NCI-H2196 (cell line): ENCODE data around the gene RCVRN.
"Not testable (repeated sequence)": the region's sequence is repeated elsewhere in the genome, so short reads cannot be mapped to it uniquely, and the experiment has no call there.

Experiments
- DNase-seq: peaks from one replicate; lab custom pipeline; 2025; ENCODE audit not compliant: unreplicated experiment; lab: John Stamatoyannopoulos, UW

Gene RCVRN

DNA sequence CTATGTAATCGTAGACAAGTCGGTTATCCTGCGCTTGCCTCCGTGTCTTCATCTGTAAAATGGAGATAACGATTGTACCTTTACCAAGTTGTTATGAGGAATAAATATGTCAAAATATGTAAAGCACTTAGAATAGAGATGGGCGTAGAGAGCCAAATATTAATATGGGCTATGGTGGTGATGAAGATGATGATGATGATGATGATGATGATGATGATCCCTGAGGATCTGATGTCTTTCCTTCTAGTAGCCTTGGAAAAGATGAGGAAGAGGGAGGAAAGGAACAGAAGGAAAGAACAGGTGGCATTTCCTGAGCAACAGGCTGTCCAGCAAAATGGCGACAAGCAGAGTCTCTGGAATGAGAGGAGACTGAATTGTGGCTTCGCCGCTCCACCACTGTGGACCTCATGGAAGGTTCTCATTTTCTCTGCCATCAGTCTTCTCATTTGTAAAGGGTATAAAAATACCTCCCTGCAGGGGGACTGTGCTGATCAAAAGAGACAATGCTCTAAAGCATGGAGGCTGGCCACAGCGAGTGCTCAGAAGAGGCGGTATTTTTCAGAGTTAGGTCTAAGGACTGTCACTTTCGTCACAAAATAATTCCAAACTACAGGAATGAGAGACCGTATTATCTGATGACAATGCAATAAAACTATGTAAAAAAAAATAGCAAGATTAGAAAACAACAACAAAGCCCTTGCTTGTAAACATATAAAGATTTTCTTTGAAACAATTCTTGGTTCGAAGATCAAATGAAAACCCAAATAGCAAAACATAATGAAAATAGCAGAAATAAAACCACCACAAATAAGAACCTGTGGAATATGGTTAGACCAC is 17.2 kb upstream of the RCVRN start:
- DNase-seq, result no peak

DNA sequence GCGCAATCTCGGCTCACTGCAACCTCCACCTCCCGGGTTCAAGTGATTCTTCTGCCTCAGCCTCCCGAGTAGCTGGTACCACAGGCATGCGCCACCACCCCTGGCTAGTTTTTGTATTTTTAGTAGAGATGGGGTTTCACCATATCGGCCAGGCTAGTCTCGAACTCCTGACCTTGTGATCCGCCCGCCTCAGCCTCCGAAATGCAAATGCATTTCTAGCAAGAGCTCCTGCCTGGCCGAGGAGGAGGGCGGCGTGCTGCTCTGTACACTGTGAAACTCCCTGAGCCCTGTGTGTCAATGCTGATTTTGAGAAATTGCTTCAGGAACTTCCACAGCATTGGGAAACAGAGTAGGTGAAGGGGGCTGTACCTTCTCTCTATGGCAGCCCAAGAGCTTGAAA is 16.1 kb upstream of the RCVRN start:
- DNase-seq, result not testable (repeated sequence)

DNA sequence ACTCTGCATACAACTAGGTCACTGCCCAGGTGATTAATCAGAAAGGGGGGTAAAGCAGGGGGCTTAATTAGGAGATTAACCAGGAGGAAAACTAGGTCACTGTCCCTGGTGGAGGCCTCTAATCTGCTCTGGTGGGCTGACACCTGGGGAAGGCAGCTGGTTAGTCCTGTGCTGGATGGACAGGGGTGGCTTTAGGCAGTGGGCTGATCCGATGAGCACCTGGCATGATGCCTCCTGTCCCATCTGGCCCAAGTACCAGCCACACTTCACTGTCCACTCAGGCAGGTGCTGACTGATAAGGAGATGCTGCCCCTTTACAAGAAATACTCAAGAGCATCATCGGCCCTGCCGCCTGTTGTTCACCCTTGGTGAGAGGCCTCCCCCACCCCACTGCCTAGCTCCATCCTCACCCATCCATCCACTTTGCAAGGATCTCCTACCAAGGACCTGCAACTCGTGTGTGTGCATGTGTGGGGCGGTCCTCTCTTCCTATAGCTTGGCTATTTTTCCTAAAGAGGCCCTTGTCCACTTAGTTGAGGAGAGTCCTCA is 13.8 kb upstream of the RCVRN start:
- DNase-seq, result no peak

DNA sequence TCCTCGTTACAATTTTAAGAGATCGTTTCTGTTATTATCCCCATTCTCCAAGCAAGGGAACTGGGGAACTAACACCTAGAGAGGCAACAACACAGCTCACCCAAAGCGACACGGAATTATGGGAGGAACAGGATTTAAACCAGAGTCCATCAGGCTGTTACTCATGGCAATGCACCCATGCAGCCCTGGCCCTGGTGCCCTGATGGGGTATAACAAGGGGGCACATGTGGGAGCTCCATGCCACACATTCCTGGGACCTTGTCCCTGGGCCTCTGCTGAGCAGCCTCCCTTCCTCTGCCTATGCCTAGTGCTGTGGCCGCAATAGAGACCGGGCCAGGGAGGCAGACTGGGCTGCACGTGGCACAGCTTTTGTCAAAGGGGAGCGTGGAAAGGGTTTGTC is 13.3 kb upstream of the RCVRN start:
- no peak for DNase-seq

DNA sequence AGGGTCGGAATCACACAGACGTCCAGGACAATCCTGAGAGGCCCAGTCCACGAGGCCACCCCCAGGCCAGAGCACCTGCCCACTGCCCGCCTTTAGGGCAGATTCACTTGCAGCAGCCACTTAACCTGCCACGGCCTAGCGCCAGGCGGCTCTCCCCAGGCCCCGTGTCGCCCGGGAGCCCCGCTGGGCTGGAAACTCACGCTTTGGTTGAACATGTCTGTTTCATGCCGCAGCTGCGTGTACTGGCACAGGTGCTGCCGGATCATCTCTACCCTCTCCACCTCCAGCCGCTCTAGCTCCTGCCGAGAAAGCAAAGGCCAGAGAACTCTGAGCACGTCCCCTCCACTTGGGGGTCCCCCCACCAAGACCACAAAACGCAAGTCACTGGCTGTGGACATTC is 12.7 kb upstream of the RCVRN start:
- no peak for DNase-seq

DNA sequence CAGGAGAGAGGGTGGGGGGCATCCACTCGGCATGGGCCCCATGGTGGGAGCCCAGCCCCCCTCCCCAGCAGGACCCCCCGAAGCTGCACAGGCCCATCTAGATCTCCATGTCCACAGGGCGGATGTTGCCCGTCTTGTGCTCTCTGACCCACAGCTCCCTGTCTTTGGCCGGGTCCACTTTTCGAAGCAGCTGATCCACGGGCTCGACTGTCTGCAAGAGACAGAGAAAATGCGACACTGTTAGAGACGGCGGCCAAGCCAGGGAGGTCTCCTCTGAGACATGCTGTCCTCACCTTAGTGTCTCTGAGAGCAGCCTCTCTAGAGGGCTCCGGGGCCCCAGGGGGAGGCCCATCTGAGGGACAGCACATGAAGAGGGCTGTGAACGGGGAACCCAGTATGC is 12.1 kb upstream of the RCVRN start:
- DNase-seq, result no peak

DNA sequence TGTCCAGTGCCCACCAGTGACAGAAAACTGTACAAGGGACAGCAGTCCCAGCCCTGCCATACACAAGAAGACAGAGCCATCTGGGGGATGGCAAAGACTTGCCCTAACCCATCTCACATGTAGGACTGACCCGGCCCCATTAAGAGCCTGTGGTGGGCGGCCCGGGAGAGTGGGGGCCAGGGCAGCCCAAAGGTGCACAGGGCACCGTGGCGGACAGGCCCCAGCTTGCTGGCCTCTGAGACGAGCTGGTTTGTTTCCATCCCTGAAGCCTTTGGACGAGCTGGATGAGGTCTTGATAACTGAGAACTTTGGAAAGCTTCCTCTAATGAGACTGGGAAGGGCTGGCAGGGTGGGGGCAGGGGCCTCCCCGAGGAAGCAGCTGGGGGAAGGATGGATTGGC is 11.0 kb upstream of the RCVRN start:
- DNase-seq, result no peak

DNA sequence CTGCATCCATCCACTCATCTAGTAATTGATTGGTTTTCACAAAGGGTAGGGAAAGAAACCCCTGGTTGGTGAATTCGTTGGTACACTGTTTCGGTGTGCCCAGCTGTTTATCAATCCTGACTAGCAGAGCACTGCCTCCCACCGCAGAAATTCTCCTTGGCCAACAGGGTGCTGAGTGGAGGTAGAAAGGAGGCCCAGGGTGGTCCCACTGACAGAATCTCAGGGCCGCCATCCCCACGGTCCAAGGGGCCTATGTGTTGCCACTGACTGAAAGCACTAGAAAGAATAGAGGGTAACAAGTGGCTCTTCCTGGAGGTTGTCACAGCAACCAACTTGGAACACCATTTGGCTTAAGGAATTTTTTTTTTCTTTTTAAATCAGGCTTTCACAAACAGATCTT is 8.4 kb upstream of the RCVRN start:
- no peak for DNase-seq

DNA sequence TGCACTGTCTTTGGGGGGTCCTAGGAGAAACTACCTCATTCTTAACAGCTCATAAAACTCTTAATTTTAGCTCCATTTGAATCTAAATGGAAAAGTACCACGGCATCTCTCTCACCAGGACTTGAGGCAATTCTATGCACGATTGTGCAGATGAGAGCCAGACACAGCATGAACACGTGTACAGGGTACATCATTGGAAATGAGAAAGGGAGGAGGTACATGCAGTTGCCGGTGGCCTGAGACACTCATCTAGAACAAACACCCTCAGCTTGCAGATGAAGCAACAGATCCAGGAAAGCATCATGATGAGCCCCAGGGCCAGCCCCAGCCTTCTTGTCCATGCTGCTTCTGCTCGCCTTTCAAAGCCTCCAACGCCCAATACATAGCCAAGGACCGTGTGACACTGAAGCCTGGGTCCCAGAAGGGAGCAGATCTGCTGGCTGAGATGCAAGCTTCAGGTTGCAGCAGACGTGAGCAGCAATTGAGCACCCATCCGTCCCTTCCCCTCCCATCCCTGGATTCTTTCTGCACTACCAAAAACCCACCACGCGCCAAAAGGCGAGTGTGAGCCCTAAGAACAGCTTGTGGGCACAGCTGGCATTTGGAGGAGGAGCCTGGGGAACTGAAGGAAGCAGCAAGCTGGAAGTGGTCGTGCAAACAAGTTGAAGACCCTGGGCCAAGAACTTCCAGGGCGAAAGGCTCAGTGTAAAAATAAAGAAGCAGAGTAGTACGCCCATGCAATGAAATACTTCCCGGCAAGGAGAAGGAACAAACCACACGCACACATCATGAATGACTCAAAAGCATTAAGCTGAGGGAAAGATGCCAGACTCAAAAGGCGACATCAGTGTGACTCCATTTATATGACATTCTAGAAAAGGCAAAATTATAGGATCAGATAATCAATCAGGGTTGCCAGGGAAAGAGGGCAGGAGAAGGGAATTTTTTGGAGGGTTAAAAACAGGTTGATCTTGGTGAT is 7.3 kb upstream of the RCVRN start:
- DNase-seq, result no peak

DNA sequence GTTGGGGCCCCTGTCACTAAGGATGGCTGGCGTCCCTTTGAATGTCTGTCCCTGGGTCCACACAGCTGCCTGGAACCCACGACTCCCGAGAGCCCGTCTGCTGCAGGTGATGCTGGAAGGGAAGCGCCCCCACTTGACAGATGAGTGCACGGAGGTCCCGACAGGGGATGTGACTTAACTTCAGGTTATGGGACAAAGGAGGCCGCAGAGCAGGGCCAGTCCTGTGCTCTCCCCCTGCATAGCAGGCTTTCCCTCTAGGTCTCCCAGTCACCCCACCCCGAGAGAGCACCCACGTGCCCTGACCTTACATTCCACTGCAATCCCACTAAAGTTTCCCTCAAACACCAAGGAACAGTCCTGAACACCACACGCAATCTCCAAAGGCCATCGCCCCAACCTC is 6.0 kb upstream of the RCVRN start:
- DNase-seq, result no peak

DNA sequence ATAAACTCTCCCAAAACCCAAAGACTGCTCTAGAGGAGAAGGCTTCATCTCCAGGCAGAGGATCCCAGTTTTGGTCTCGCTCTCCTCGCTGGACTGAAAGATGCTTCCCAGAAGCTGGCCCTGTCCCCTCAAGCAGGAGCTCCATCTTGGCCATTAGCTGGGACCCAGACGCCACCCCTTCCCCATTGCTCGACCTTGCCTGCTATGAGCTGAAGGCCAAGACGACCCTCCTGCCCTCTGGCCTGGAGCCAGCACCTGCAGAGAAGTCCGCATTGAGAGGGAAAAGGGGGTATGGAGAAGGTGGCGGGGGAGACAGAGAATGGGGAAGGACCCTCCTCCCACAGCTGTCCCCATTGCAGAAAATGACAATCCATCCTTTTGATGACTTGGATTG is 3.6 kb upstream of the RCVRN start:
- no peak for DNase-seq

DNA sequence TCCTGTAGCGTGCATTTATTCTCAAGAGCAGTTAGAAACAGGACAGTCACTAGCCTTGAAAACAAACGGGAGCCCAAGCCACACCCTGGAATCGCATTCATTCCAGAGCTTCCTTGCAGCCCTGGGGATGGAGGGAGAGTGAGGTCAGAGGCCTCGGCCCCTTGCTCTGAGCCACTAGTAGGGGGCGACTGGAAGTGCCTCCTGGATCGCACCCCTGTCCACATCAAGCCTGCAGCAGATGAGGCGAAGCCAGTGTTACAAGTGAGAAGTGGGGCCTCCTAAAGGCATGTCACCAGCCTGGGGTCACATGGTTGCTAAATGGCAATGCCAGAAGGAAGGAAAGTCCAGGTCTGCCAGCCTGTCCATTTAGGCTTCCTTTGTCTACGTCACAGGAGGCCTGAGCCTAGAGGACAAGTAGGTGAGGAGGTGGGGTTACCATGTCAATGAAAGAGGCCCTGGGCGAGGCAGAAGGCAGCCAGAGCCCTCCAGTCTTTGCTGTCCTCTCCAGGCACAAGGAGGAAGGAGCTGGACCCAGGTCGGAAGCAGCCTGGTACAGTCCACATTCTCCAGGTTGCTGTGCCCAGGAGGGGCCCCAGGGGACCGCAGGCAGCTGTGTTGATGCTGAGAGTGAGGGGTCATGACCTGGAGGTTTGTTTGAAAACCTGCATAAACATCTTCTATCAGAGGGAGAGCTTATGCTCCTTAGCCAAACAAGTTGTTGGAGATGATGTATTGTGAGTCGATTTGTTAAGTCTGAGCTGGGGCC is 3.0 kb upstream of the RCVRN start:
- no peak for DNase-seq

DNA sequence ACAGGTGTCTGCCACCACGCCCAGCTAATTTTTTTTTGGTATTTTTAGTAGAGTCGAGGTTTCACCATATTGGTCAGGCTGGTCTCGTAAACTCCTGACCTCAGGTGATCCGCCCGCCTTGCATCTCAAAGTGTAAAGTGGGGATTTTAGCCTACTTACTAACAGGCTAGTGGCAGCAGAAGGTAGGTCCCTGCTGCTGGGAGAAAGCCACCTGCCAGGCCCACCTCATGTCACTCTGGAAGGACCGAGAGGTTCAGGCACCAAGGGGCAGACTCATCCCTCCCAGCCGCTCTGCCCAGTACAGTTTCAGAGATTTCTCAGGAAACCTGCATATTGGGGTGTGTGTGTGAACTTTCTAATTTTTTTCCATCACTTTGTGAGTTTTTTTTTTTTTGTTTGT is 2.1 kb upstream of the RCVRN start:
- no peak for DNase-seq

DNA sequence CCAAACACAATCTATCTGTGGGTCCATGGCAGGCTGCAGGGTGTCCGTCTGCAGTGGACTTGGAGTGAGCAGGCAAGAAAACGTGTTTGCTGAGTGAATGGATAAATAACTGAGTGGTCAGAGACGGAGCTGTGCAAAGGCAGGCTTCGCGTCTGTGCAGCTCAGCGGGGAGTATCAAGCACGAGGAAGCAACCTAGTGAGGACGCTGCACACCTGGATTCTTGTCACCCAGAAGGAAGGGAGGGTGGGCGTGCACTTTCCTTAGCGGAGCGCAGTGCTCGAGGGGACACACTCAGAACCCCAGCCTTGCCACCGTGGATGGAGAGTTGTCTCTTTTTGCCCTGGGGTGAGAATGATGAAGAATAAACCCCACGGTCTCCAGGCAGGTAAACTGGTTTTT is 1.5 kb upstream of the RCVRN start:
- DNase-seq, result no peak

DNA sequence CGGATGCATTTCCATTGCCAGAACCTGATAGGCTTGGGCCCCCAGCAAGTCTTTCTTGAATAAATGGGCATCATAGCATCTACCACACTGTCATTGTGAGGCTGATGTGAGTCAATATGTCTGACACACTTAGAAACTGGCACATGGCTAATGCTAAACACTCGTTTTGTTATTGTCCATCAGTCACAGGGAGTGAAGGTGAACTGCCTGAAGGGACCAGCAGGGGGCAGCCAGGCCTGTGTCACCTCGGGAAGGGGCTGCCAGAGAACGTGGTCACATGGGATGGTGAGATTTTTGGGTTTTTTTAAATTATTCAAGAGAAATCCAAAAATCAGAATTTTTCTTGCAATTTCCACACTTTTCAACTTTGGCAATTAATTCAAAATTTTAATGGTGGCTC is 831 bp upstream of the RCVRN start:
- DNase-seq, result no peak

DNA sequence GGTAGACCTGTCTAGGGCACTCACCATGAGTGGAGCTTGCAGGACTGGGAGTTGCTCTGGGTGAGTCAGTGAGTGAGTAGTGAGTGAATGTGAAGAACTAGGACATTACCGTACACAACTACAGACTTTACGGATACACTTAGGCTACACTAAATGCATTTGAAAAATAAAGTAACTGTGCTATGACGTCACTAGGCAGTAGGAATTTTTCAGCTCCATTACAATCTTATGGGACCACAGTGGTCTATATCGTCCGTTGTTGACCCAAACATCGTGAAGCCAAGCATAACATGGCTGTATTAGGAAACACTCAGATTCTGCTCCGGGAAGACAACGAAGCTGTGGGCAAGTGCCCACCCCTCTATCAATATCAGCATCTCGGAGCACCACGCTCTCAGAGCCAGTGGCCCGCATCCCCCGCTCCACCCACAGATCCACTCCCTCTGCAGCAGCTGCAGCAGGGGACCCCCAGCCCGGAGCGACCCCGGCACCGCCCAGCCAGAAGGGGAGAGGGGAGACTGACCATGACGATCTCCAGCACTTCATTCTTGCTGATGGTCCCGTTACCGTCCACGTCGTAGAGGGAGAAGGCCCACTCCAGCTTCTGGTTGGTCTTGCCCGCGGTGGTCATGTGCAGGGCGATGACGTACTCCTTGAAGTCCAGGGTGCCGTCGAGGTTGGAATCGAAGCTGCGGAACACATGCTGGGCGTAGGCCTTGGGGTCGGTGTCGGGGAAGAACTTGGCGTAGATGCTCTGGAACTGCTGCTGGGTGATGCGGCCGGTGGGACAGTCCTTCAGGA is 594 bp downstream of the RCVRN start:
- DNase-seq, result no peak

DNA sequence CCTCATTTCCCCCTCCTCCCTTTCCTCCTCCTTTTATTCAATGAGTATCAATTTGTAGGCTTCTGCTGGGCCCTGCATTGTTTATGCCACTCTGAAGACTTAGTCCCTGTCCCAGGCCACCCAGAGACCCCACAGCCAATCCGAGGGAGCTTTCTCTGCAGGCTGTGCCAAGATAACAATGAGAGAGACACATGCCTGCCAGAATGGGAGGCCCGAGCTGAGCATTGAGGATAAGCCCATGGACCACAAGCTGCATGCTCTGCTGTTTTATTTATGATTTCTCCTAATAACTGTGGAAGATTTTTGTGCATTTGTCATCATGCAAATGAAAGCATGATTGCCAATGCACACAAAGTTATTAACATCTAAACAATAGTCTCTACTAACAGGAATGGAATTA is 3.0 kb downstream of the RCVRN start:
- no peak for DNase-seq

DNA sequence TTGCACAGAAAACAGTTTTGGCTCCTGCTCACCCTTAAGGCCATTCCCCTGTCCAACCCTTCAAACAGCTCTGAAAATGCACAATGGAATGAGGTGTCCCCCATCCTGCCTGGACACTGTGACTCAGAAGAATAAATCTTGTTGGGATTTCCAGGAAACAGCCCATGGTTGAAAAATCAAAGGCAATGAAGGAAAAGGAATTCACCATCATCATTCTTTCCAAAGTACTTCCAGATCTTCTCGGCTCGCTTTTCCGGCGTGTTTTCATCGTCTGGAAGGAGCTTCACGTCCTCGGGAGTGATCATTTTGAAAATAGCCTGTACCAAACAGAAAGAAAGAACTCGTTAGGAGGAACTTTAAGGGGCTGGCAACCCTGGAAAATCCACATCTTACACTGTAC is 4.3 kb downstream of the RCVRN start:
- DNase-seq, result no peak

DNA sequence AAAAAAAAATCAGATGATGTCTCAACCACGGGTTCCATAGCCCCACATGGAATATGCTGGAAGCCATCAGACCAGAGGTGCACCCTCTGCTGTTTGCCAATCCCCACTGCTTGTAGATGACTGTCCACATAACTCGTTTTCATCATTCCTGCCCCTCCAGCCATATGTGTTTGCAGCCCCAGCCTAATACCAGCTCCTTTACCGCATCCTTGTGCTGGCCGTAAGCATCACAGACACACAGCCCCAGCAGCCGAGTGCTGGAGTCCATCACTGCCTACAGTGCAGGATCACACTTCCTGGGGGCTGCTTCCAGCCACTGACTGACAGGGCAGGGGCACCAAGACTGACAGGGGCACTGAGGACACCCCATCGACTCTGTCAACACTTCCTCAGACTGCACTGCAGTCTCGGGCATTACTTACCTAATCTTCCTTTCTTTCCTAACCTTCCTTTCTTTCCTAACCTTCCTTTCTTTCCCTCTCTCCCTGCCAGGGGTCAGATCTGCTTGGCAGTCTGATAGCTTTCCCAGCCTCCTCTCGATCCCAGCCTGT is 5.0 kb downstream of the RCVRN start:
- no peak for DNase-seq
